Coronary artery (tissue), 2 donors: ENCODE results near the gene GOLGA2.

Experiments
- DNase-seq: peaks from one replicate; pipeline ENCODE4 v3.0.0-alpha.2; 2017; ENCODE audit warnings: low spot score
- H3K27ac ChIP-seq, 2 donors: fragments of 200-600 bp; sonication (generic); one replicate each; pipeline ENCODE4 v1.5.1; 2016 to 2019
- H3K4me3 ChIP-seq: fragments of 200-600 bp; sonication (generic); 2 replicates; pipeline ENCODE4 v1.5.1; 2016; ENCODE audit warnings: mild to moderate bottlenecking, moderate library complexity
- TF ChIP-seq, protein P1 (sequence below): fragments of 200-600 bp; sonication (generic); IDR thresholded peaks from one replicate; pipeline ENCODE4 v1.5.1; 2019; ENCODE audit warnings: antibody characterized with exemption

GOLGA2 gene

DNA sequence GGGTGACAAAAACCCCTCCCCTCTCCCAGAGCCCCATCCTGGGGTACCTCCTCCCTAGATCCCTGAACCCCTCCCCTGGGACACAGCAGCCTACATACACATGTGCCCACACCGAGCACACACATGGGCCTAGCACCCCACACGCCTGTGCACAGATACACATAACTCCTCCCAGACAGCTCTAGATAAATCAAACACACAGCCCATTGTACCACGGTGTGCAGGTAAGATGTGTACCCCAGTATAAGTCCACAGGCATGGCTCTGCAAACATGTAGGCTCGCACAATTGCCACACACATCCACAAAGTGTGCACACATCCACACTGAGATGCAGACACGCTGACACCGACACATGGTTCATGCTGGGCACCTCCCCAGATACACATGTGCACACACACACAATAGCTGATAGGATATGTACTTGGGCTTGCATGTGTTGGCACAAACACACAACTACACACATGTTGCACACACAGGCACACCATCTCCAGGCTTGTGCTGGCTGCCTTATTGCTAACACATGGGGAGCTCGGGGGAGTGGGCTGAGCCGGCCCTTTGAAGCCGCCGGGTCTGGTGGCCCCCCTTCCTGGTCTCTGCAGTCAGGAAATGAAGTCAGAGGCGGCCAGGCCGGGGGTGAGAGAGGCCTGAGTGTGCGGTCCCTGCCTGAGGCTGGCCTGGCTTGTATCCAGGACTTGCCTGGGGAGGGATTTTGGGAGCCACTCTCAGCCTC lies 30.2 kb downstream of the GOLGA2 start:
- DNase-seq, result no peak
- H3K4me3 ChIP-seq, result peak overlapping the region; percentile 69
- TF ChIP-seq, protein P1, sequence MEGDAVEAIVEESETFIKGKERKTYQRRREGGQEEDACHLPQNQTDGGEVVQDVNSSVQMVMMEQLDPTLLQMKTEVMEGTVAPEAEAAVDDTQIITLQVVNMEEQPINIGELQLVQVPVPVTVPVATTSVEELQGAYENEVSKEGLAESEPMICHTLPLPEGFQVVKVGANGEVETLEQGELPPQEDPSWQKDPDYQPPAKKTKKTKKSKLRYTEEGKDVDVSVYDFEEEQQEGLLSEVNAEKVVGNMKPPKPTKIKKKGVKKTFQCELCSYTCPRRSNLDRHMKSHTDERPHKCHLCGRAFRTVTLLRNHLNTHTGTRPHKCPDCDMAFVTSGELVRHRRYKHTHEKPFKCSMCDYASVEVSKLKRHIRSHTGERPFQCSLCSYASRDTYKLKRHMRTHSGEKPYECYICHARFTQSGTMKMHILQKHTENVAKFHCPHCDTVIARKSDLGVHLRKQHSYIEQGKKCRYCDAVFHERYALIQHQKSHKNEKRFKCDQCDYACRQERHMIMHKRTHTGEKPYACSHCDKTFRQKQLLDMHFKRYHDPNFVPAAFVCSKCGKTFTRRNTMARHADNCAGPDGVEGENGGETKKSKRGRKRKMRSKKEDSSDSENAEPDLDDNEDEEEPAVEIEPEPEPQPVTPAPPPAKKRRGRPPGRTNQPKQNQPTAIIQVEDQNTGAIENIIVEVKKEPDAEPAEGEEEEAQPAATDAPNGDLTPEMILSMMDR, result no peak
- H3K27ac ChIP-seq, result peak overlapping the region in 1 of 2 donors; percentile 87

DNA sequence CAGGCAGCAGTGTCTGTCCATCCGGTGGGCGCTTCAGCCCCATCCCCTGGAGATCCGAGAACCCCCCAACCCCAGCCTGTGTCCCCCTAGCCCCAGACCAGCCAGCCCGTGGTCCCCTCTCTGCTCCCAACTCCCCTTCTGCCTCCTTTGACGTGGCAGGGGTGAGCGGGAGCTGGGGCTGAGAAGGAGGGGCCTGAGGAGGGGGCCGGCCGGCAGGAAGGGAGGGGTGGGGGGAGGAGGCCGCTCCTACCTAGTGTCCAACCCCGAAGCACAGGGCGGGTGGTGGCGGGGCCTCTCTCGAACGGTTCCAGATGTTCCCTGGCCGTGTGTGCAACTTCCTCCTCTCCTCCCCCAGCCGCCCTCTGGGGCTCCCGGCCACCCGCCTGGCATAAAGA lies 31.0 kb downstream of the GOLGA2 start:
- TF ChIP-seq, protein P1, result no peak
- no peak for DNase-seq
- Histone ChIP-seq H3K27ac (peak overlapping the region; percentile 8 to 87), H3K4me3 (peak overlapping the region; percentile 69)

DNA sequence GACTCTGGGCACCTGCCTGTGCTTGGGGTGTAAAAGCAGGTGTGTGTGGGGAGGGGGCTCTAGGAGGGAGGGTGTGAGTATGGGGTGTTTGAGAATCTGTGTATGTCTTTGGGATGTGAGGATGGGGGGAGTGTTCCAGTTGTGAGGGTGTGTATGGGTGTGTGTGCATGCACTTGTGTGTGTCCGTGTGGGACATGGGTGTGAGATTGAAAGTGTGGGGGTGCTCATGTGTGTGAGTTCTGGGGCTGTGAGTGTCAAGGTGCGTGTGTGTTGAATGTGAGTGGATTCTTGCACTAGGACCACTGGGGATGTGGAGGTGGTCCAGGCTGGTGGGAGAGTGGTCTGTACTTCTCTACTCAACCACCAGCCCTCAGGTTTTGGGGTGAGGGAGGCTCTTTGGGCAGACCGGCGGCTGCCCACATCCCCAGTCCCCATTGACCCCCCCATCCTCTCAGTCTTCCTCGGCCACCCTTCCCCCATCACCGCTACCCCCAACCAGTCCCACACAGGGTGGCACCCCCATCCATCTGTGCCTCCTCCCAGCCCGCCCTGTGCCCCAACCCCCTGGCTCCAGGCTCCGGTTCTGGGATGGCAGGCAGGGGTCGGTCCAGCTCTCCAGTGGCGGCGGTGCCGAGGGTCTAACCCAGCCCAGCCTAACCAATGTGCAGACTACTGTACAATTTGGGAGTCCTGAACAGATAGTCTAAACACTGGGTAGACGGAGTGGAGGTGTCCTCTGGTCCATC lies 31.5 kb downstream of the GOLGA2 start:
- TF ChIP-seq, protein P1, result no peak
- H3K4me3 ChIP-seq, result peak overlapping the region; percentile 69
- no peak for DNase-seq
- peak overlapping the region; percentile 8 to 87 for H3K27ac ChIP-seq

DNA sequence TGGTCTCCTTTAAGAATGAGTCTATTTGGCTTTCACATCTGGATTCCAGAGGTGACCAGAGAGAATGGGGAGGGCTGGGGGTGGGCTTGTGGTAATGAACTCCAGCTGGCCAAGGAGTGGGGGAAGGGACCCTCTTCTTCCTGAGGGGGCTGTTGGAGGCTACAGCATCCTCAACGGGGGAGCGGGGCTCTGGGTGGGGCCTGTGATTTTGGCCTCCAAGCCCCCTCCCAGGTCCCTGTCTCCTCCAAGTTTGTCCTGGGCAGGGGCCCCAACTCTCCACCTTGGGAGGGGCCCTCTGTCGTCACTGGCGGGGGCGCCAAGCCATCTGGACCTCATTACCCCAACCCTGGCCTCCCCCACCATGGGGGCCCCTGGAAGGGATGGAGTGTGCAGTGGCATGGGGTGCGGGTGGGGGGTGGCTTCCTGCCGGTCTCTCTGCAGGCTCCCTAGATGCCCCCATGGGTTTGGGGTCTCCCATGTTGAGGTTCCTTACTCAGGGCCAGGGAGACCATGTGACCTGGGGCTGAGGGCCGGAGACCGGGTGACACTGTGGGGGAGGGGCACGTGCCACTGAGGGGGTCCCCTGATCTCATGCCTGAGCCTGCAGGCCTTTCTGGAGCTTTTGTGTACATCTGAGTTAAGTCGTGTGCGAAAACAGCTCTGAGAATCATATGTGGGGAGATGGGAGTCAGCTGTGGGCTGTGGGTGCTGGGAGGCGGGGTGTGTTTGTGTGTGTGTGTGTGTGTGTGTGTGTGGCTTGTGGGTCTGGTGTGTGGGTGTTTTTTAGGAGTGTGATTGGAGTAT lies 32.4 kb downstream of the GOLGA2 start:
- DNase-seq, result no peak
- H3K27ac ChIP-seq, result peak overlapping the region in 1 of 2 donors; percentile 87
- TF ChIP-seq, protein P1, result no peak
- peak overlapping the region; percentile 69 for H3K4me3 ChIP-seq

DNA sequence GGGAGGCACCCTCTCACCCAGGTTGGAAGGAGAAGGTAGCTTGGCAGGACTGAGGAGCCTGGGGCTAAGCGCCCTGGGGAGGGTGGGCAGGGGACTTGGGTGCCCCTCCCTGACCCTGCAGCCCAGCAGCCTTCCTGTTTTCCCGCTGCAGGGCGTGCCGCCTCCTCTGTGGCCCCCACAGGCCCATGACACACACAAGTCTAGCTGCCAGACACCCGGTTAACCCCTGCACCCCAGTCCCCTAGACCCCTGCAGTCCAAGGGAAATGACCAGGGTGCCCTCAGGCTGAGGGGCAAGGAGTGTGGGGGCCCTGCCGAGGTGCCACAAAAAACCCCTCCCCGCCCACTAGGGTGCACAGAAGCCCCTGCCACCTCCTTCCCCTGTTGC lies 33.0 kb downstream of the GOLGA2 start:
- Histone ChIP-seq H3K4me3 (peak overlapping the region; percentile 38), H3K27ac (peak overlapping the region in 1 of 2 donors; percentile 87)
- TF ChIP-seq, protein P1, result no peak
- DNase-seq, result no peak

DNA sequence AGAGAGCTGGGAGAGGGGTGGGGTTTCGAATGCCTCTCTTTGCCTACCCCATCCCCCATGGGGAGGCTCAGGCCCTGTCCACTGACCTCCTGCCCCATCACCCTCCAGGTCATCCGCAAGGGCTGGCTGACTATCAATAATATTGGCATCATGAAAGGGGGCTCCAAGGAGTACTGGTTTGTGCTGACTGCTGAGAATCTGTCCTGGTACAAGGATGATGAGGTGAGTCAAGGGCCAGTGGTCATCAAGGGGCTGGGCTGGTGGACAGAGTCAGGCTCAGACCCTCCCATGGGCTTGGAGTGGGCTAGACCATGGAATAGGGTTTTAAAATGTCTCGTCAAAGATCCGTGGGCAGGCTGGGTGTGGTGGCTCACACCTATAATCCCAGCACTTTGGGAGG lies 33.7 kb downstream of the GOLGA2 start:
- no peak for DNase-seq
- Histone ChIP-seq H3K4me3 (no peak overlapping the region), H3K27ac (peak overlapping the region in 1 of 2 donors; percentile 87)
- TF ChIP-seq, protein P1, result no peak
